HG03060 (cell line): Measurements from ENCODE around the gene FGF11.

Experiments
- ATAC-seq: cut with Tn5 transposase; IDR thresholded peaks from one replicate; pipeline ENCODE4 v1.9.1; 2021; ENCODE audit warnings: low read depth, moderate number of reproducible peaks; ENCODE audit not compliant: unreplicated experiment

The FGF11 gene

GRCh38 chr17:7407485-7408251, 31.6 kb upstream of the FGF11 start, which contains the start of gene NLGN2:
TSS of gene NLGN2 (plus strand) at chr17:7407845. CDS start at chr17:7408256, 411 bp downstream.
- no peak for ATAC-seq

GRCh38 chr17:7408252-7408727, 31.0 kb upstream of the FGF11 start:
- no peak for ATAC-seq

GRCh38 chr17:7408863-7409262, 30.4 kb upstream of the FGF11 start:
- ATAC-seq: no peak

- ATAC-seq: no peak
Observed at GRCh38 chr17:7409716-7410115, 29.6 kb upstream of the FGF11 start.

- no peak for ATAC-seq
Observed at GRCh38 chr17:7410634-7411426, 28.5 kb upstream of the FGF11 start.

GRCh38 chr17:7411427-7411750, 27.9 kb upstream of the FGF11 start:
- no peak for ATAC-seq

GRCh38 chr17:7413346-7413985, 25.8 kb upstream of the FGF11 start:
- no peak for ATAC-seq

- no peak for ATAC-seq
Observed at GRCh38 chr17:7414837-7415236, 24.5 kb upstream of the FGF11 start.

- no peak for ATAC-seq
Observed at GRCh38 chr17:7415784-7416183, 23.5 kb upstream of the FGF11 start.

- ATAC-seq: no peak
Observed at GRCh38 chr17:7416323-7416722, 23.0 kb upstream of the FGF11 start.

- no peak for ATAC-seq
Observed at GRCh38 chr17:7417056-7417655, 22.2 kb upstream of the FGF11 start.

- no peak for ATAC-seq
Observed at GRCh38 chr17:7418472-7419152, 20.7 kb upstream of the FGF11 start.

GRCh38 chr17:7419819-7420610, 19.3 kb upstream of the FGF11 start, which contains the start of gene SPEM1:
TSS of gene SPEM1 (plus strand) at chr17:7420324. CDS start at chr17:7420385, 61 bp downstream.
- no peak for ATAC-seq

- no peak for ATAC-seq
Observed at GRCh38 chr17:7421186-7421585, 18.1 kb upstream of the FGF11 start.

GRCh38 chr17:7423679-7424078, 15.6 kb upstream of the FGF11 start:
- no peak for ATAC-seq

GRCh38 chr17:7425316-7425715, 14.0 kb upstream of the FGF11 start, which contains the start of gene SPEM2:
TSS of gene SPEM2 (plus strand) at chr17:7425616. CDS start at chr17:7425689, 73 bp downstream.
- ATAC-seq: no peak

GRCh38 chr17:7425756-7426155, 13.6 kb upstream of the FGF11 start:
- no peak for ATAC-seq

GRCh38 chr17:7426203-7426863, 13.0 kb upstream of the FGF11 start:
- no peak for ATAC-seq
